RWPE2 (cell line): ENCODE data around the gene ZNF587B.

ENCODE experiments used
- ATAC-seq: fragments of 200-7000 bp; cut with Tn5 transposase; 3 replicates; pipeline ENCODE4 v1.9.1; 2021; ENCODE audit warnings: low read depth
- DNase-seq: peaks from one replicate; pipeline ENCODE4 v3.0.0-alpha.2; 2020; ENCODE audit warnings: low spot score
- H3K27ac ChIP-seq: fragments of 450-650 bp; 2 replicates; pipeline ENCODE4 v1.5.1; 2017; ENCODE audit warnings: mild to moderate bottlenecking; ENCODE audit not compliant: poor library complexity, severe bottlenecking
- H3K27me3 ChIP-seq: fragments of 250-450 bp; sonication (Bioruptor Pico); 2 replicates; pipeline ENCODE4 v1.5.1; 2021; ENCODE audit warnings: mild to moderate bottlenecking, moderate library complexity; ENCODE audit not compliant: insufficient read depth, poor library complexity, severe bottlenecking
- H3K36me3 ChIP-seq: fragments of 250-450 bp; sonication (Bioruptor Pico); 2 replicates; pipeline ENCODE4 v1.5.1; 2020; ENCODE audit warnings: low read depth, mild to moderate bottlenecking, moderate library complexity
- H3K4me1 ChIP-seq: fragments of 250-450 bp; sonication (Bioruptor Pico); 2 replicates; pipeline ENCODE4 v1.5.1; 2021; ENCODE audit warnings: mild to moderate bottlenecking, moderate library complexity; ENCODE audit not compliant: insufficient read depth, poor library complexity, severe bottlenecking
- H3K4me3 ChIP-seq: fragments of 250-450 bp; sonication (Bioruptor Pico); 2 replicates; pipeline ENCODE4 v1.5.1; 2021; ENCODE audit warnings: mild to moderate bottlenecking, moderate library complexity; ENCODE audit not compliant: severe bottlenecking
- H3K9me3 ChIP-seq: fragments of 250-450 bp; sonication (Bioruptor Pico); 2 replicates; pipeline ENCODE4 v1.5.1; 2021; ENCODE audit warnings: mild to moderate bottlenecking, moderate library complexity; ENCODE audit not compliant: severe bottlenecking
- CTCF ChIP-seq: fragments of 450-650 bp; IDR thresholded peaks from one replicate; pipeline ENCODE4 v1.5.1; 2017; ENCODE audit warnings: mild to moderate bottlenecking, moderate library complexity; ENCODE audit not compliant: poor library complexity, severe bottlenecking

Gene ZNF587B

GRCh38 chr19:57815247-57816075, 14.6 kb upstream of the ZNF587B start:
- Histone ChIP-seq H3K9me3 (no peaks in the 10 kb centered on the region), H3K27ac (no peak overlapping the region), H3K27me3 (no peaks in the 10 kb centered on the region), H3K36me3 (peaks cover 24% of the 10 kb centered on the region), H3K4me1 (no peaks in the 10 kb centered on the region), H3K4me3 (peak overlapping the region; percentile 73)
- DNase-seq (no peak), ATAC-seq (no peak)
- no peak for TF ChIP-seq CTCF

- no peak for TF ChIP-seq CTCF
- ATAC-seq, result no peak
- no peak for DNase-seq
- peaks cover 16% of the 10 kb centered on the region for H3K36me3 ChIP-seq
- H3K4me1 ChIP-seq, result no peaks in the 10 kb centered on the region
- no peaks in the 10 kb centered on the region for H3K27me3 ChIP-seq
- H3K27ac ChIP-seq, result no peak overlapping the region
- H3K4me3 ChIP-seq, result no peak overlapping the region
- H3K9me3 ChIP-seq, result no peaks in the 10 kb centered on the region
Measured at GRCh38 chr19:57816652-57817051, 13.4 kb upstream of the ZNF587B start.

- ATAC-seq, result no peak
- DNase-seq, result no peak
- Histone ChIP-seq H3K27ac (no peak overlapping the region), H3K4me3 (no peak overlapping the region), H3K4me1 (no peaks in the 10 kb centered on the region), H3K36me3 (peaks cover 13% of the 10 kb centered on the region), H3K9me3 (no peaks in the 10 kb centered on the region), H3K27me3 (no peaks in the 10 kb centered on the region)
- no peak for TF ChIP-seq CTCF
Measured at GRCh38 chr19:57817976-57818375, 12.1 kb upstream of the ZNF587B start.

- TF ChIP-seq CTCF, result no peak
- H3K27ac ChIP-seq, result peak overlapping the region; percentile 32
- no peaks in the 10 kb centered on the region for H3K4me1 ChIP-seq
- no peak overlapping the region for H3K4me3 ChIP-seq
- ATAC-seq (no peak), DNase-seq (no peak)
- H3K27me3 ChIP-seq, result no peaks in the 10 kb centered on the region
- peaks cover 12% of the 10 kb centered on the region for H3K36me3 ChIP-seq
- no peaks in the 10 kb centered on the region for H3K9me3 ChIP-seq
Measured at GRCh38 chr19:57818378-57818777, 11.7 kb upstream of the ZNF587B start.
